HEK293T (cell line): ENCODE data around the gene HHAT.

Experiments used
- ARNT ChIP-seq: fragments of 450-650 bp; IDR thresholded peaks from 2 replicates; pipeline ENCODE4 v1.6.1; 2017; ENCODE audit warnings: mild to moderate bottlenecking
- BHLHE40 ChIP-seq: fragments of 450-650 bp; IDR thresholded peaks from 2 replicates; pipeline ENCODE4 v1.6.1; 2016; ENCODE audit warnings: mild to moderate bottlenecking, moderate library complexity, borderline replicate concordance
- CTBP1 ChIP-seq: fragments of 450-650 bp; IDR thresholded peaks from 2 replicates; pipeline ENCODE4 v1.6.1; 2016; ENCODE audit warnings: borderline replicate concordance
- ELF4 ChIP-seq: fragments of 450-650 bp; IDR thresholded peaks from 2 replicates; pipeline ENCODE4 v1.6.1; 2017; ENCODE audit warnings: antibody characterized with exemption
- FOXA1 ChIP-seq: fragments of 450-650 bp; IDR thresholded peaks from 2 replicates; pipeline ENCODE4 v1.6.1; 2016; ENCODE audit warnings: mild to moderate bottlenecking
- FOXK2 ChIP-seq: fragments of 450-650 bp; IDR thresholded peaks from 2 replicates; pipeline ENCODE4 v1.6.1; 2016; ENCODE audit warnings: mild to moderate bottlenecking
- FOXM1 ChIP-seq: fragments of 450-650 bp; IDR thresholded peaks from 2 replicates; pipeline ENCODE4 v1.6.1; 2017; ENCODE audit warnings: mild to moderate bottlenecking, borderline replicate concordance
- L3MBTL2 ChIP-seq: fragments of 450-650 bp; conservative IDR thresholded peaks from 2 replicates; pipeline ENCODE4 v1.6.1; 2016; ENCODE audit warnings: mild to moderate bottlenecking
- NFRKB ChIP-seq: fragments of 450-650 bp; IDR thresholded peaks from 2 replicates; pipeline ENCODE4 v1.6.1; 2016; ENCODE audit warnings: mild to moderate bottlenecking, moderate library complexity
- SP1 ChIP-seq: fragments of 450-650 bp; IDR thresholded peaks from 2 replicates; pipeline ENCODE4 v1.6.1; 2017
- SUZ12 ChIP-seq: fragments of 450-650 bp; IDR thresholded peaks from 2 replicates; pipeline ENCODE4 v1.6.1; 2016; ENCODE audit warnings: mild to moderate bottlenecking
- TARDBP ChIP-seq: fragments of 450-650 bp; IDR thresholded peaks from 2 replicates; pipeline ENCODE4 v1.6.1; 2016
- ZNF384 ChIP-seq: fragments of 450-650 bp; IDR thresholded peaks from 2 replicates; pipeline ENCODE4 v1.6.1; 2016
- TF ChIP-seq, protein P1 (sequence below): fragments of 450-650 bp; IDR thresholded peaks from 2 replicates; pipeline ENCODE4 v1.6.1; 2016

DNA sequence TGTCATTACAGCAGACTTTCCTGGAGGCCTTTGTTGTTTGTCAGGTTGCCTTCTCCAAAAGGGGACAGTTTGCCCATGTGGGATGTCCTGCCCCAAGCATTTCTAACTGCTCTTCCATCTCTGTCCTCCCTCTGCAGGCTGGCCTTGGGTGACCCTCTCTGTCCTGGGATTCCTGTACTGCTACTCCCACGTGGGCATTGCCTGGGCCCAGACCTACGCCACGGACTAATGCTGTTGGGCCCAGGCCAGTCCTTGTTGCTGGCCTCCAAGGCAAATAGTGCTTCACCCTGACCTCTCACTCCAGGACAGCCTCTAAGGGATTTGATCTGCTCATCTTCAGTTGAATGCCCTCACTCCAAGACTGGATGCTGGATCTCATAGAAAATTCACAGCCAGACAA lies 345.4 kb downstream of the HHAT start:
- TF ChIP-seq, protein P1, sequence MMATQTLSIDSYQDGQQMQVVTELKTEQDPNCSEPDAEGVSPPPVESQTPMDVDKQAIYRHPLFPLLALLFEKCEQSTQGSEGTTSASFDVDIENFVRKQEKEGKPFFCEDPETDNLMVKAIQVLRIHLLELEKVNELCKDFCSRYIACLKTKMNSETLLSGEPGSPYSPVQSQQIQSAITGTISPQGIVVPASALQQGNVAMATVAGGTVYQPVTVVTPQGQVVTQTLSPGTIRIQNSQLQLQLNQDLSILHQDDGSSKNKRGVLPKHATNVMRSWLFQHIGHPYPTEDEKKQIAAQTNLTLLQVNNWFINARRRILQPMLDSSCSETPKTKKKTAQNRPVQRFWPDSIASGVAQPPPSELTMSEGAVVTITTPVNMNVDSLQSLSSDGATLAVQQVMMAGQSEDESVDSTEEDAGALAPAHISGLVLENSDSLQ: no peak
- TF ChIP-seq CTBP1 (no peak), FOXA1 (no peak), TARDBP (no peak), FOXM1 (no peak), SP1 (no peak), BHLHE40 (no peak), L3MBTL2 (no peak), FOXK2 (no peak), NFRKB (no peak), ZNF384 (no peak), SUZ12 (no peak), ARNT (no peak), ELF4 (no peak)
